Measurements from ENCODE around the gene NUP93.
"Not testable (repeated sequence)": the region's sequence is repeated elsewhere in the genome, so short reads cannot be mapped to it uniquely, and the experiment has no call there.

NUP93 gene

DNA sequence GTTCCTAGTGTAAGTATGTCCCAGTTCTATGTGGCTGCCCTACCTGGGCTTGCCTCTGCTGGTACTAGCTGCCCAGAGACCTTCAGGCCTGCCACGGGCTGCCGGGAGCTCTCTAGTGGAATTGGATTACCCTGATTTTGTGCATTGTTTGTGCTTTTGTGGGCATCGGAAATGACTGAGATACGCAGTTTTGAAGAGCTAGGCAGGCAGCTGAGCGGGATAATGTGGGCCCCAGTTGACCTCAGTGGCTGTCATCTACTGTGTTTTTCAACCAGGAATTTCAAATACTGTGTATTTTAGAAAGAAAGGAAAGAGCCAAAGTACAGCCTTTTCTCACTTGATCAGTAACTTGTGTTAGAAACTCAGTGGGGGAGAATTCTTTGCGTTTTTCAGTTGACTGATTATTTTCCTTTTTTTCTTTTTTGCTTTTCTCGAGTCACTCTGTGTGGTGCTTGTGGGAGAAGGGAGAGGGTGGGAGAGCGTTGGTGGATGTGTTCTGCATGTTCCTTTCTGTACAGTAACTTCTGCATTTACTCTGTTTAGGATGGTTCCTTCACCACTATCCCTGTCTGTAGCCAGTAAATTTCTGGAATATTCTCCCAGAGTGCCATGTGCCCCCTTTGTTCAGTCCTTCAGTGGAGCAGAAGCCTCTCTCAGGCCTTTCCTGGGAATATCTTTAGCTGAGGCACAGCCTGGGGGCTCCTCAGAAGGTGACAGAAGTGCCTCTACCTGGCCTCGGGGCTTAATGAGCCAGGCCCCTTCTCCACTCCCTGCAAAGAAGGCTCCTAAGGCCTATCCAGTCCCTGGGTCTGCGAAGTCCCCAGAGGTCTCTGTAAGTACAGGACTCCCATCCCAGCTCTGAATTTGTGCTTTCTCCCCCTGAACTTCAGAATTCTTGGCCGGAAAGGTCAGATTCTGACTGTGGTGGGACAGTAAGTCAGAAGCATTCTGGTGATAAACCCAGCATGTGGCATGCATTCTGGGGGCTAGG, 120.1 kb downstream of the NUP93 start:
- no peak for DNase-seq (ENCODE audit: low read depth)

DNA sequence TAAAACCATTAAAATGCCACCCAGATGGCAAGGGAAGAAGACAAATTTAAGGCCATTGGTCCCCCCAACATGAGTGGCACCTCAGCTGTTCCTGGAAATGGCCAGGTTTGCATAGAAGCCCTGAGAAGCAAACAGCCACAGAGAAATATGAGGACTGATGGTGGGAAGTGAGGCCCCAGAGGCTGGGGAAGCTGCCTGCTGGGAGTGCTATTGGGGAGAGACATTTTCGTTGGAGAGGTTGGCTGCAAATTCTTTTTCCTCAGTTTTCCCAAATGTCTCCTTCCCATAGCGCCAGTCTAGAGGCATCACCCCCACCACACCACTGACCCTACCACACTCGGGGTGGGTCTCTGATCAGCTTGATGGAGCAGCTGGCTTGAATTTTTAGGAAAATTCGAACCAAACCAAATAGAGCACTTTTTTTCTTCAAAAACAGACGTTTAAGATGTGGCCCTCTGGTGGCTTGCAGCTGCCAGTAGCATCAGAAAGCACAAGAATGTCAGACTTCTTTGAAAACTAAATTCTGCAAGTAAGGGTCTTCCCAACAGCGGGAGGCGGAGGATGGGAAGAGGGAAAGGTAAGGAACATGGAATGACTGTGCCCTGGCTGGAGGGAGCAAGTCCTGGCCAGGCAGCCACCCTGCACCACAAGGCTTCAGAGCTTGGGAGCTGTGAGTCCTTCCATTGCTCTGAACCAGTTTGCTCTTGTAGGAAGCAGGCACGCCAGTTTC, 121.9 kb downstream of the NUP93 start:
- no peak for DNase-seq (ENCODE audit: low read depth)

DNA sequence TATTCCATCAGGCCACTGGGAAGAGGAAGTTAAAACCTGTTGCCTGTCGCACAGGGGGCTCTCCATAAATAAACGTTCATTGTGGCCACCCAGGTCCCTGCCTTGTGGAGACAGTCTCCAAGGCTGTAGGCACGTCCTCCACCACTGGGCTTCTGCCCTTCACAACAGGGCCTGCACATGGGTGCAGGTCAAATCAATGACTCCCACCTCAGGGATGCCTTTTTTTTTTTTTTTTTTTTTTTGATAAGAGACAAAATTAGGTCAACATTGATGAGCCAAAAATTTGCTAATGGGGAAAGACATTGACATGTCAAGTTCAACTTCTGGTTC, 122.4 kb downstream of the NUP93 start:
- no peak for DNase-seq (ENCODE audit: low read depth)

DNA sequence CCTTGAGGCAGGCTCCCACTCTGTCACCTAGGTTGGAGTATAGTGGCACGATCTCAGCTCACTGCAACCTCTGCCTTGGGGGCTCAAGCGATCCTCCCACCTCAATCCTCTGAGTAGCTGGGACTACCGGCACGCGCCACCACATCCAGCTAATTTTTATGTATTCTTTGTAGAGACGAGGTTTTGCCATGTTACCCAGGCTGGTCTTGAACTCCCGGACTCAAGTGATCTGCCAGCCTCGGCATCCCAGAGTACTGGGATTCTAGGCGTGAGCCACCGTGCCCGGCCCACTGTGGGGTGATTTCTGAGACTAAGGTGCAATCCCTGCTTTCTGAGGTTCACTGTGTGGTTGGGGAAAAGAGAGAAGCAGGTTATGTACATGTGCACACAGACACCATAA, 123.0 kb downstream of the NUP93 start:
- no peak for DNase-seq (ENCODE audit: low read depth)

DNA sequence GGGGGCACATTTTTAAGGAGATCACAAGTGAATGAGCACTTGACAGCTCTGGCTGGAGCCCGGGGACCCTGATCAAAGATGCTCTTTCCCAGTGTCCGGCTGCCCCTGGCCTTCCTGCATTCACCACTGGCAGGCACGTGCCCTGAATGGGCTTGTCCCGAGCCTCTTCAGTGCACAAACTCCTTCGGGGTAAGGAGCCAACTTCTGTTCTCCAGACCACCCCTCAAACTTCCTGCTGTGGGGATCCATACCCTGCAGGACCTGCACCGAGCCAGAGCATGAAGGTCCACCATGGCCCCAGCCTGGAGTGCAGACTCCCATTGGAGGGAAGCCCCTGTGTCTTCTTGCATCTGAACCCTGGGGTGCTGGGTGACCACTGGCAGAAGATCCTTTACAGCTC, 125.3 kb downstream of the NUP93 start:
- no peak for DNase-seq (ENCODE audit: low read depth)

DNA sequence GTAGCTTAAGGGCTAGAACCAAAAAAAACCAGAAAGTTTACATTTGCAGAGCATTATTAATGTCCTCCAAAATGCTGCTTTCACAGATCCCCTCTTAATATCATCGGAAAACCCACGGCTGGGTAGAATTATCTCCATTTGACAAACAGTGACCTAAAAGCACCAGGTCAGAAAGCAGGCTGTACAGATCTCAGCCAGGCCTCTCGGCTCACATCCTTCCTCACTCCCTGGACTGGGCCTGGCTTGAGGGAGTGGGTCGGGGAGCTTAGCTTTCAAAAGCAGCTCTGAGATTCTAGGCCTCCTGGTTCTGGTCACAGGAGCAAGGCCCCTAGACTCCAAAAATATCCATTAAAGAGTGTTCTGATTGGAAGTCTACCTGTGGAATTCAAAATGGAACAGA, 126.0 kb downstream of the NUP93 start:
- DNase-seq (ENCODE audit: low read depth), result no peak

DNA sequence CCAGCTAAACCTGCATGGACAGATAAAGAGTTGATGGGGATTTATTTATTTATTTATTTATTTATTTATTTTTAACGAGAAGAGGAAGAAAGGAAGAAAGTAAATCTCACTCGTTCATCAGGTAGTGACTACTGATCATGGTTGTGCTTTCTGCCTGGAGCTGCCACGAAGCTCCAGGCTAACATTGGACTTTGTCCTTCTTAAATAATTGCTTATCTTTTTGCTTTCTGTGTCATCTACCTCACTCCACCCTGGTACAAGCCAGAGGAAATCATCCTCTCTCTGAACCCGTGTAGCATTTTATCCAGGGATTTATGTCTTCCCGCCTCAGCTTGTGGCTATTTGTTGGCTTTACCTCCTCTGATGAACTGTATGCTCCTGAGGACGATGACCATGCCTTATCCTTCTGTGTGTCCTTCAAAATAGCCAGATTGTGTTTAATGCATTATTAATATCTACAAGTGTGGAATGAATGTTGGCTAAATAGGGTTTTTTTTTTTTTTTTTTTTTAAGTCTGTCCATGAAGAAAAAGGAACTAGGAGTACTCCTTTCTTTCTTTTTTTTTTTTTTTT, 127.0 kb downstream of the NUP93 start:
- no peak for DNase-seq (ENCODE audit: low read depth)

DNA sequence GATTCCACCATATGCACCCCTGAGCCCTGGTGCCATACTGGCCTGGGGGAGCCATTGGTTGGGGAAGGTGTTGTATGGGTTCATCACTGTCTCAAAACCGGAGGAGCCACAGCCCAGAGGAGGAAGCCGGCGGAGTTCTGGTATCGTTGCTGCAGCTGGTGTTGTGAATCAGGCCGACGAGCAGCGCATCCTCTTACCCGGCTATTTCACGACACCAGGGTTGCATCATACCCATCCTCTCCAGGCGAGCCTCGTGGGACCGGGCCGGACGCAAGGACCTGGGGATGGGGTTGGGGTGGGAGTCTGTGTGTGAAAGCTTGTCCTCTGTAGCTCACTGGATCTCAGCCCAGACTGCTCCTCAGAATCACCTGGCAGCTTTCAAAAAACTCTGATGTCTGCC, 128.4 kb downstream of the NUP93 start:
- no peak for DNase-seq (ENCODE audit: low read depth)

DNA sequence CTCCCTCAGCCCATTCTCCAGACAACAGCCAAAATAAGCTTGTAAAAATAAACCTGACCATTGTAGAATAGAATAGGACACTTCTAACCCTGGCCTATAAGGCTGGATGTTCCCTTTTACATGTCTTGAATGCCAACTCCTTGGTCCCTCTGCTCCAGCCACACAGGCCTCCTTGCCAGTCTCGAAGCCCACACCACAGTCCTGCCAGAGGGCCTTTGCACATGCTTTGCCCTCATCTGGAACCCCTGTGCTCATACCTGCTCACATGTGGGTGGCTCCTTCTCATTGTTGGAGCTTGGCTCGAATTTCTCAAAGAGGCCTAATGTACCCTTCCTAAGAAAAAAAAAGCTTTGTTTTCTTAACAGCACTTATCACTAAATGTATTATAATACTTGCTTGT, 129.7 kb downstream of the NUP93 start:
- no peak for DNase-seq (ENCODE audit: low read depth)

DNA sequence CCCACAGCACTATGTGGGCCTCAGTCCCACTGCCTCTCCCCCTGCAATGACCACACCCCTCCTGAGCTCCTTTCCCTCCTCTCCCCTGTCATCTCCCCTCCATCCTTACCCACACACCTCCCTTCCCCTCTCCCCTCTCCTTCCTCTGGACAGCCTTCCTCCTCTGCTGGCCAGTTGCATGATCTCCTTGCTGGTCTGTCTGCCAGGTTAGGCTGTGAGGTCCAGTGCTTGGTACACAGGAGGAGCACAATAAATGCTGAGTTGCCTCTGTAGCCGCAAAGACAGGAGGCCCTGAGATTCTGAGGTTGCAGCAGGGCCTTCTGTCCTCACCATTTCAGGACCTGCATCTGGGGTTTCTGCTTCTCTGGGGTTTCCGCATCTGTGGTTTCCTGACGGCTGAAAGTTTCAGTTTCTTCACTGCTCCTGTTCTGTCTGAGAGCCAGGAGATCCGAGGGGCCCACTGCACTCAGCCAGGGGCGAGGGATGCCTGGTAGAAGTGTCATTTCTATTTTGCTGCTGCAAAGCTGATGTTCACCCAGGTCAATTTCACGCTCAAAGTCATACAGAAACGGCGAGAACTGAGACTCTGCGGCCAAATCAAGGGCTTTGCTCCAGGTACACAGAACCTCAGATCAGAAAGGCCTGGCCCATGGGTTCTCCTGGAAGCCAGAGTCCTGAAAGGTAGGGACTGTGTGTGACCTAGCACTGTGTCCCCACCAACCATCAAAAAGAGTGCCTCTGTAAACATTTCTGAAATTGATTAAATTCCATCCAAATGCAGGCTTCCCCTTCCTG, 130.5 kb downstream of the NUP93 start:
- no peak for DNase-seq (ENCODE audit: low read depth)

DNA sequence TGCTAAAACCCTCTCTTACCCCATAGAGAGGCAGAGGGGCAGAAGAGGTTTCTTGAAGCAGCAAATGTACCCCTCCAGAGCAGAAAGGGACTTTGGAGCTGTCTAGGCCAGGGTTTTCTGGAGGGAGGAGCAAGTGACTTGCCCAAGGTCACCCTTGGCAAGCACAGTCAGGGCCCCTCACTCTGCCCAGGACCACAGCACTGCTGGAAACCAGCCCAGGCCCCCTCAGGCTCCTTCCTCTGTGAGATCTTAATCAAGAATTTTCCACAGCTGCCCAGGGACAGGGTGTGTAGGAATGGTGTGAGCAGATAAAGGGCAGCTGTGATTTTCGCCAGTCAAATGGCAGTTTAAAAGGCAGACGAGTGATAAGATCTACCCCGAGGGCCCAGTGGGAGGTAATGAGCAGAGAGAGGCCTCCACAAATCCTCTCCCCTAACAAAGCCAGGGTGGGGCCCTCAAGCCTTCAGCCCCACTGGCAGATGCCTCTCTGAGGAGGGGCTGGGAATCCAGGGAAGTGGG, 131.2 kb downstream of the NUP93 start:
- no peak for DNase-seq (ENCODE audit: low read depth)

DNA sequence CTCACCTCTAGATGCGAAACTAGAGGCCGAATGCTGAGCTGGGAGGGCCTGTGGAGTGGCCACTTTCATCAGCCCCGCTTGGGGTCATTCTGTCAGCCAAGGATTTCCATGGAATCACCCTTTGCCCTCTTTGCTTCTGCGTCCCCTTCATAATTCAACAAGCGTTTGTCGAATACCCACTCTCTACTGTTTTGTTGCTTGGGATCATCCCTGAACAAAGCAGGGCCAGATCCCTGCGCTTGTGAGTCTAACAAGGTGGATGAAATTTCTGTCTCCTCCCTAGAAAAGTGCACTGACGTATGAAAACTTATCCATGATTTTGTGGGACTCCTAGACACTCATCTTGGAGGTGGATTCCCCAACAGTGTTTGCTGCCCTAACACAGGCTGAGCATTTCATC, 131.8 kb downstream of the NUP93 start:
- DNase-seq (ENCODE audit: low read depth), result no peak

DNA sequence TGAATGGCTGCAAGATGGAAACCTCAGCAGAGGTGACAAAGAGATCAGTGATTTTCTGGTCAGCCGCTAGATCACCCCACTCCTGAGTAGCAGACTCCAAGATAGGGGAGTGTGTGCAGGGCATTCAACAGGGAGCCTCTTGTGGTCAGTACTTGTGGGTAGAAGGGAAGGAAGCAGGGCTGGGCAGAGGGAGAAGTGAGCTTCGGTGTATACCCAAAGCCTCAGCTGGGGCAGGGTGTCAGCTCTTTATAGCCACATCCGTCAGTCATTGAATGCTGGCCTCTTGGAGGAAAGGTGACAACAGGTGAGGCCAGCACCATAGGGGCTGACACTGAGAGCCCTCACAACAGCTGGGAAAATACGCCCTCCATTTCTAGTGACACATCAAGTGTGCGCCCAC, 132.8 kb downstream of the NUP93 start:
- DNase-seq (ENCODE audit: low read depth), result no peak

DNA sequence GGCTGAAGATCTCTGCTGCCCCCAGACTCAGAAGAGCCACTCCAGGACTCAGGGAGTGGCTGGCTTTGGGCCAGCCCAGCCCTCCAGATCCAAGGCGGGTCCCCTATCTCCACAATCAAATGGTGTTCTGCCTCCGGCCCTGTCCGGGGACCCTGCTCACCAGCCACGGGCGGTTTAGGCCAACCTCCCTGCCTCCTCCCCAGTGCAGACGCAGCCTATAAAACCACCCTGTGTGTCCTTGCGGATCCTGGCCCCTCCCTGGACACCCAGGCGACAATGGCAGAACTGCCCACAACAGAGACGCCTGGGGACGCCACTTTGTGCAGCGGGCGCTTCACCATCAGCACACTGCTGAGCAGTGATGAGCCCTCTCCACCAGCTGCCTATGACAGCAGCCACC, 135.0 kb downstream of the NUP93 start, which contains the start of gene SLC12A3:
Gene SLC12A3, plus strand, starts transcription at position 248 of the 400 bp plus-strand sequence. Its CDS starts 29 bp downstream, at position 277.
- no peak for DNase-seq (ENCODE audit: low read depth)

DNA sequence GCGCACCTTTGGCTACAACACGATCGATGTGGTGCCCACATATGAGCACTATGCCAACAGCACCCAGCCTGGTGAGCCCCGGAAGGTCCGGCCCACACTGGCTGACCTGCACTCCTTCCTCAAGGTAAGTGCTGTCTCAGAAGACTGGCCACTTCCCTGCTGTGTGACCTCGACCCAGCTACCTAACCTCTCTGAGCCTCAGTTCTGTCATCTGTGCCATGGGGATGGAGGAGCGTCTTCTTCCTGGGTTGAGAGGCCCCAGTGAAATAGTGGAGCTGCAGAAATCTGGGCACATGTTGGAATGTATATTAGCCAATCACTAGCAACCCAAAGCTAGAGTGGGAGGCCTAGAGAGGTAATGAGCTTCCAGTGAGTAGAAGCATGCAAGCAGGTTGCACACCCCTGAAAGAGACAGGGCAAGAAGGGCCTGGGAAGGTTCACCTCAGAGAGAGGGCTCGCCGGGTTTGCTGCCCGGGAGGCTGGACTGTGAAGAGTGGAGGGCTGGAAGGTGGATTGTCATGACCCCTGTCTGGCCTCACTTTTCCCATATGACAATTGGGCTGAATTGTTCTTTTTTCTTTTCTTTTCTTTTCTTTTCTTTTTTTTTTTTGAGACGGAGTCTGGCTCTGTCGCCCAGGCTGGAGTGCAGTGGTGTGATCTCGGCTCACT, 135.6 kb downstream of the NUP93 start:
- no peak for DNase-seq (ENCODE audit: low read depth)

DNA sequence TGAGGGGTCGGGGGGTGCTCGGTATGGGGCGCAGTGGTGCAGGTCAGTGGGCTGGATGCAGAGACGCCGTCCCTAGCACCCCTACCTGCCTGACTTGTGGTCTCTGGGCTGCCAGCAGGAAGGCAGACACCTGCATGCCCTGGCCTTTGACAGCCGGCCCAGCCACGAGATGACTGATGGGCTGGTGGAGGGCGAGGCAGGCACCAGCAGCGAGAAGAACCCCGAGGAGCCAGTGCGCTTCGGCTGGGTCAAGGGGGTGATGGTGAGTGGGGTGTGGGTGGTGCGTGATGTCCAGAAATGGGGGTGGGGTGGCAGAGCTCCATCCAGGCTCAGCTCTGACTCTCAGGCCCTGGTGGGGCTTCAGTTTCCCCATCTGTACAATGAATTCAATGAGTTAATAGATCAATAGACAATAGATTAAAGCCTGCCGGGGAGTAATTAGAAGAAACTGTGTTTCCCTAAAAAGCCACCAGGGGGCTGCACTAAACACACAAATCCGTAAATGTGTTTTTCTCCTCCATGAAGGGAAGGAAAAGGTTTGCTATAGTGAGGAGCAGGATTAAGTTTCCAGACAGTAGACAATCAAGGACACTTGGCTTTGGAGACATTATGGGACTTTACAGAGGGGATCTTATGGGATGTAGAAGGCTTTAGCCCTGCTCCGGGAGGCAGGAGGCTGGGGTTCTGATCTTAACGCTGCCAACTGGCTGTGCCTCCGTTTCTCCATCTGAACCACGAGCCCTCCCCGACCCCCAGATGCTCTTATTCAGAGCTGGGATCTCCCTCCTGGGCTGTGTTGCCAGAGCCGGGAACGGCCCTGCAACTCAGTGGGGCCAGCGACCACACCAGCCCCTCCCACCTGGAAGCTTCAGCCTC, 137.3 kb downstream of the NUP93 start:
- no peak for DNase-seq (ENCODE audit: low read depth)

DNA sequence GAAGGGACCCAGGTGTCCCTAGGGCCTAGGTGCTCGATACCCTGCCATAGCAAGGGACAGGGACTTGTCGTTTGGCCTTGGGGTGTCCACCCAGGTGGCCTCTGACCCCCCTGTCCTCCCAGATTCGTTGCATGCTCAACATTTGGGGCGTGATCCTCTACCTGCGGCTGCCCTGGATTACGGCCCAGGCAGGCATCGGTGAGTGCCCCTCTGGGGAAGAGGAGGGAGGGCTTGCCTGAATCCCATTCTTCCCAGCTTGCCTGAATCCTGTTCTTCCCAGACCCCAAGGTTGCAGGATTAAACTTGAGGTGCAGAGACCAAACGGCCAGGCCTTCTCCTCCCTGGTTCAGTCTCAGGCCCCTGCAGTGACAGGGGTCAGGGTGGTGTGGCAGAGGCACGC, 138.2 kb downstream of the NUP93 start:
- no peak for DNase-seq (ENCODE audit: low read depth)

DNA sequence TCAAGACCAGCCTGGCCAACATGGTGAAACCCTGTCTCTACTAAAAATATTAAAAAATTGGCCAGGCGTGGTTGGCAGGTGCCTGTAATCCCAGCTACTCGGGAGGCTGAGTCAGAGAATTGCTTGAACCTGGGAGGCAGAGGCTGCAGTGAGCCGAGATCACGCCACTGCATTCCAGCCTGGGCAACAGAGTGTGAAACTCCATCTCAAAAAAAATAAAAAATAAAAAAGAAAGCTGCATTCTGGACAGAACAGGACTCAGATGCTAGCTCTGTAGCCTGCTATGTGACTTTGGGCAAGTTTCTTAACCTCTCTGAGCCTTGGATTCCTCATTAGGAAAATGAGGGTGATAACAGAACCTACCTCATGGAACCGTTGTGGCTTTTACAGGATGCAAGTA, 138.8 kb downstream of the NUP93 start:
- DNase-seq (ENCODE audit: low read depth), result not testable (repeated sequence)

DNA sequence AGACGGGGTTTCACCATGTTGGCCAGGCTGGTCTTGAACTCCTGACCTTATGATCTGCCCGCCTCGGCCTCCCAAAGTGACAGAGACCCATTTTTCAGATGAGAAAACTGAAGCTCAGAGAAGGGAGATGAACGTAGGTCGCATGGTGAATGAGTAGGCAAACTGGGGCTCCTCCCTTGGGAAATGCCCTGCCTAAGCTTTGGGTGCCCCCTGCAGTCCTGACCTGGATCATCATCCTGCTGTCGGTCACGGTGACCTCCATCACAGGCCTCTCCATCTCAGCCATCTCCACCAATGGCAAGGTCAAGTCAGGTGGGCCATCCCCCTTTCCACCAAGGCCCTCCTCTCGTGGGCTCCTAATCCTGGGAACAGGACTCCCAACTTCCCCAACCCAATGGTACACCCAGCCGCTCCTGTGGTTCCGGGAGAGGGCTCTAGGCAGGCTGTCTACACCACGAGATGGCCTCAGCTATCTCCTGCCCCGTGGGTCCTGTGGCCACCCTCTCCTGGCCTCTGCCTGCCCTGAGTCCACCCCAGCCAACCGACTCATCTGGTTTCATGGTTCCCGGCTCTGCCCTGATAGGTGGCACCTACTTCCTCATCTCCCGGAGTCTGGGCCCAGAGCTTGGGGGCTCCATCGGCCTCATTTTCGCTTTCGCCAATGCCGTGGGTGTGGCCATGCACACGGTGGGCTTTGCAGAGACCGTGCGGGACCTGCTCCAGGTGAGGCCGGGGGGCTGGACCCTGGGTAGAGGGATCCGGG, 139.8 kb downstream of the NUP93 start:
- no peak for DNase-seq (ENCODE audit: low read depth)

Data from HS-27A (cell line).